ELF-1 (cell line): ENCODE measurements around the gene MRPS23.
A peak's percentile ranks its signal among the peaks of the same experiment; 100 is the strongest.

Source experiments
- DNase-seq: peaks from one replicate; pipeline ENCODE4 v3.0.0-alpha.2; 2016; ENCODE audit warnings: low read depth, low spot score

Gene MRPS23

DNA sequence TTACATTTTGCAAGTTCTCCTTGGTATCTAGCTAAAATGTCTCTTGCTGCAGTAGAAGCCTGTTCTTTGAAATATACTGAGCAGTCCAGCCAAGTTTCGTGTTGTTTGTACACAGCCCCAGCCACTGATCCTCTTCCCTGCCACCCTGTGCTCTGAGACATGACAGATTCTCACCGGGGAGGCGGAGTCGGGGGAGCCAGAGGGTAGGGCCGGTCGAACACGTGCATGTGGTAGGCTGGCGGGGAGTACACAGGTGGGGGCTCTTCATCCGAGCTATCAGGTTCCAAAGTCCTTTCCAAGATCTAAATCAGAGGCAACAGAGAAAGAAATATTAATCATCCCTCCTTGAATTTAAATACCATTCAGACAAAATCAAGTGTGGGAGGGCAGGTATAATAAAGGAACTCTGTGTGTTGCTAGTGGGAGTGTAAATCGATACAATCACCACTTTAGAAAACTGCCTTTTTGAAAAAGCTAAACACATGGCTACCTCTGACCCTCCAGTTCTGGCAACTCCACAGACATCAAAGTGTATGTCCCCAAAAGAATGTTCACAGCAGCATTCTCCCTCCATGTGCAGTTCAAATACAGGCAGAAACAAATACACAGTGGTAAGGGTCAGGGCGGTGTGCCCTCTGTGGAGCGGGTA, 29.7 kb upstream of the MRPS23 start:
- no peak for DNase-seq

DNA sequence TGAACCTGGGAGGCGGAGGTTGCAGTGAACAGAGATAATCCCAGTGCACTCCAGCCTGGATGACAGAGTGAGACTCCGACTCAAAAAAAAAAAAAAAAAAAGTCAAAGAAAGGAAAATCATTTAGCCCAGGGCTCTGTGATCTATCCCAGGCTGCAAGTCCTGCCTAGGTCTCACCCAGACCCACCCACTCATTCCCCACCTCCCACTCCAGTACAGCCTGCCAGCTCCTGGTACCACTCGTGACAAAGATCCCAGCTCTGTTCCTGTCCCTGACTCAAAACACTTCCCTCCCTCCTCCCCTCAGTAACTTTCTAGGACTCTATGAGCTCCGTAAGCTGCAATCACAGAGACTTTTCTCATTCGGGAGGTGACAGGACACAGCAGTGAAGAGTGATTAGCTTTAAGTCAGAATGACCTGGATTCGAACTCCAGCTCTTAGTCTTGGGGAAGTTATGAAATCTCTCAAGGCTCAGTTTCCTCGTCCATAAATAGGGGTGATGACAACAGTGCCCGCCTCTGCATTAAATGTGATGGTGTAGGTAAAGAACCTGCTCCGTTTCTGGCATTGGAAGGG, 28.0 kb upstream of the MRPS23 start:
- no peak for DNase-seq

DNA sequence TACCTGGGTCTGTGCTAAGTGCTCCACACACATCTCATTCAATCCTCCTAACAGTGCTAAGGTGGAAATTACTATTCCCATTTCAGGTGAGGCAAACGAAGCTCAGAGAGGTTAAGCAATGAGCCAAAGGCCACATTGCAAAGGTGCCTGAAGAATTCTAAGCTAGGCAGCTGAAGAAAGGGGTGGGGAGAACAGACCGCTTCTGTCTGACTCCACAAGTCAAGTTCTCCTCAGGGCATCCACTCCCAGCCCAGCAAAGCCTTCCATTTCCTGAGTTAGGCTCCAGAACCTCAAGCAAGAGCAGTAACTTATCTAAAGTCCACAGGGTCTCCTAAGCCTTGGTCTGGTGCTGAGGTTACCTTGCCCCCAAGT, 27.0 kb upstream of the MRPS23 start:
- DNase-seq = peak; percentile 46

DNA sequence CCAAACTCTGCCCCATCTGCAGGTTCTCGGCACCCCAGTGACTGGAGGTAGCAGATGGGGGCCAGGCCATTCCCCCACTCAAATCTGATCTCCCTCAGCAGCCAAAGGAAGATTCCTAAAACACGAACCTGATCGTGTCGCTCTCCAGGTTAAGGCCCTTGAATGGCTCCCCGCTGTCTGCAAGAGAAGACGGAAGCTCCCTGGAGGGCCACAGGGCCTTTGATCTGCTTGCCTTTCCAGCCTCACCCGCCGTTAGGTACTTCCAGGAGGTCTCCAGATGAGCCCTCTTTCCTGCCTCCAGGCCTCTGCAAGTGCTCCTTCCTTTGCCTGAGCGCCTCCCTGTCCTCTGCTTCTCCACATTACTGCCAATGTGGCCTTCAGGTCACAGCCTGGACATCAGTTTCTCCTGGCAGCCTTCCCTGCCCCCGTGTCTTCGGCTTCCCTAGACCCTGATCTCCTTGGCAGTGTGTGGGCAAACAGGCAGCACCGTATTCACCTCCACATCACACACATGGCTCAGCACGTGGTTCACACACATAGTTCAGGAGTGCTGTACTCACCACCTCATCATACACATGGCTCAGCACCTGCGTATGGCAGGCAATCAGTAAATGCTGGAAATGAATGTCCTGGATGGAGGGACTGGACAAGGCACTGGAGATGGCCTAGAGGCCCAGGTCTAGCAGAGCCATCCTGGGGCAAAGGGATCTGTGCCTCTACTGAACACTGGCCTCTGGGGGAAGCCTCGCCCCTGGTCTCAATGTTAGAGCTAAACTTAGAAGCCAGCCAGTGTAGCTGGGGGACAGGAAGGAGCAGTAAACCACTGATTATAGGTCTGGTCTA, 26.4 kb upstream of the MRPS23 start:
- DNase-seq = peak; percentile 65

DNA sequence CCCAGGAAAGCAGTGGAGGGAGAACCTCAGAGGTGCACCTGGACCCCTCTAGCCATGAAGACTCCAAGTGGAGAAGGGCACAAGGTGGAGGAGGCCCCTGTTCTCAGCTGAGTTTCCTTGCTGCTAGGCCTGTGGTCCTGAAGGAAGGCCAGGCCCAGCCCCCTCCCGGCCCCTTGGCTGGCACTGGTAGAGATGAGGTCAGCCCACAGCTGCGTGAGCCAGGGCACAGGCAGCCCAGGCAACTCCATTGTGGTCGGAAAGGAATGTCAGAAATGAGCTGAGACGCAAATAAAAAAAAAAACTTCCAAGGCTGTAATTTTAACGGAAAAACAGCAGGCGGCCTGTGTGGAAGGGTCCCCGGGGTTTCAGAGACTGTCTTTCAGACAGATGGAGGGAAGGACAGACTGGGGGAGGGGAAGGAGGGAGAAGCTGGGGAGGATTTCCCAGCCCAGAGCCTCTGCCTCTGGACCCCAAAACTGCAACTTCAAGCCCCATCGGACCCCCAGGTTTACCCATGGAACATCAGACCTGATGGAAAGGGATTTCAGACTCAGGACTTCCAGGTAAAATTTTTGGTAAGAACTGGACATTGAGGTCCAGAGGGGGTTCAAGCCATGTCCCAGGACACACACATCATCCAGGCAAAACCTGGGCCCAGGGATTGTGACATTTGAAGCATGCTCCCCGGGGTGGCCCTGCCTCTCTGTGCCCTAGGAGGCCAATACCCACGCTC, 25.6 kb upstream of the MRPS23 start:
- peak; percentile 94 for DNase-seq

DNA sequence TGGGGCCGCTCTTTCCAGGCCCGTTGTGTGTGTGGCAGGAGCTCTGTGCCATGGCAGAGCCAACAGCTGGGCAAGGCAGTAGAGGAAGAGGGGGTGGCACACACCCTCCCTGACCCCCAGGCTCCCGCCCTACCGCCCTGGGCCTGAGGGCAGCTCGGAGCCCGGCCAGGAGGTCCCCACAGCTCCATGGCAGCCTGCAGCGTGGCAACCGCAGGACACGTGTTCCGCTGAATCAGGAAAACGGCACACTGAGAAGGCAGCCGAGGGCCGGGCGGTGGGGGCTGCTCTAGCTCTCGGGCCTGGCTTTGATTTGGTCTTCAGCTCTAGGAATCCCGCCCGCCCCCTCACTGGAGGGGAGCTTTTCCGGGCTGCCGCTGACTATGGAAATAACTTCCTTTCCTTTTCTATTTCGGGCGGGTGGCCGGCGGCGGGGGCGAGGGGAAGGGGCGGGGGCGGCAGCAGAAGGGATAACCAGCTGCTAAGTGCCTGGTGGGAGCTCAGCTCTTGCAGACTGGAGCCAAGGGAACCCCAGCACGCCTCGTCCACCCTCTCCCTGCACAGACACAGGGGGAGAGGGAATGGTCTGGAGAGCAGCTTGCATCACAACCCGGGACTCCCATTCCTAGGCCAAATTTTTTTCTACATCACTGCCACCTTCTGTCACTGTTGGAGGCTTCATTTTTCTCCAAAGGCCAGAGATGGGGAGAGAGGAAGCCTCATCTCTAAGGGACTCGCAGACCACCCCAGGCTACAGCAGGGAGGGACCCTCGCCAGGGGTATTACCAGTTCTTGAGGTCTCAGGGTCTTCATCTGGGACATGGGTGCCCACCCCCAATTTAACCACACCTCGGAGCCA, 24.8 kb upstream of the MRPS23 start:
- peak; percentile 90 for DNase-seq

DNA sequence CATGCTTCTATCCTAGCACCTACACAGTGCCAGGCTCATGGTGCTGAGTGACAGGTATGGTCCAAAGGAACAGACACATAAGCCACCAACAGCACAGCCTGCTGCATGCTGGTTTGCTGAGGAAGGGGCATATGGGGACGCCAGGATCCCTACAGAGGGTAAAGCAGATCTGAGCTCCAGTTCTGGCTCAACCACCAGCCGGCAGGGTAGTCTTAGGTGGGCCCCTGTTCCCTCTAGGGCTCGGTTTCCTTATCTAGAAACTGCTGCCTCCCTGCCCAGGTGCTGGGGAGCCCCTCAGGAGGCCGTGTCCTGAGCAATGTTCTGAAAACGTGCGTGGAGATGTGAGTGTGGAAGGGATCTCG, 24.2 kb upstream of the MRPS23 start:
- DNase-seq = no peak

DNA sequence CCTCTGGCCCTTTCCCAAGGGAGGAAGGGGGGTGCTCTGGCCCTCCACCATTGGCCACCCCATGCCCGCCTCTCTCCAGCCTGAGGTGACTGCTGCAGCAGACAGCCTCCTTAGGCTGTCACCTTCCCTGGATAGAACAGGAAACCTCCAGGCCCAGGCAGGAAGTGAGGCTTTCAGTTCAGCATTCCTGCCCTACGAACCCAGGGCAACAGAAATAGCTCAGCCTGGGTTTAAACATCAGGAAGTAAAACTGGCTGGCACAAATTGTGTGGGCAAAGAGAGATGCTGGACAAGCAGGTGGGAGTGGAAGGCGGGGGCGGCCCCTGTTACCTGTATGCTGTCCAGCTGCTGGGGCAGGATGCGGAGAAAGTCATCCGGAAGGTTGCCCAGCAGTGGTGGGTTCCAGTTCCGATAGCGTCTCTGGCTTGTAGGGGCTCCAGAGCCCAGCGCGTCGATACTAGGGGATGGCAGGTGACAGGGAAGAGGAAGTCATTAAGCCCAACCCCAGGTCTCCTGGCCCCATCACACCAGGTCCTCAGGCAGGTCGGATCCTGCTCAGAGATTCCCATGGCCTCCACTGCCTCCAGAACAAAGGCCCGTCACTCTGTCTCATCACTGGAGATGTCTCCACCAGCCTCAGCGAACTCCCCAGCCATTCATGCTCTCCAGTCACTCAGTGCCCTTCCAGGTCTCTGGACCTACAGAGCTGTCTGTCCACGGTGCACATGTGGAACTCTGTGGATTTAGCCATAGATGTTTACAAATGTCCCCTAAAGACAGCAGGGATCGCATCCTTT, 23.6 kb upstream of the MRPS23 start:
- no peak for DNase-seq

DNA sequence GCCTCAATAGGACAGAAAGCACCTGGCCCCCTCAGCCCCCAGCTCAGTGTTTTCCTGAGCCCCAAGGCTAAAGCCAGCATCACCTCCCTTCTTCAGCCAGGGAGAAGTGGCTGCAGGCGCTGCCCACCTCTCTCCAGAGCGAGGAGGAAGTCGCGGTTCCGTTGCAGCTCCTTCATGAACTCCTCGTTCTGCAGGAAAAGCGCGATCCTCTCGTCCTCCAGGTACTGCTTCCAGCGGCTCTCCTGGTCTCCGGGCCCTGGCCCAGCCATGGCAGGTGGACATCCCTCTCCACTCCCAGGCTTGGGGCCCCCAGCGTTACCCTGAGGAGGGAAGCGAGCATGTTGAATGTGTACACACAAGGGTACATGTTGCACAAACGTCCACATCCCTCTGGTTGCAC, 22.7 kb upstream of the MRPS23 start:
- DNase-seq = no peak

DNA sequence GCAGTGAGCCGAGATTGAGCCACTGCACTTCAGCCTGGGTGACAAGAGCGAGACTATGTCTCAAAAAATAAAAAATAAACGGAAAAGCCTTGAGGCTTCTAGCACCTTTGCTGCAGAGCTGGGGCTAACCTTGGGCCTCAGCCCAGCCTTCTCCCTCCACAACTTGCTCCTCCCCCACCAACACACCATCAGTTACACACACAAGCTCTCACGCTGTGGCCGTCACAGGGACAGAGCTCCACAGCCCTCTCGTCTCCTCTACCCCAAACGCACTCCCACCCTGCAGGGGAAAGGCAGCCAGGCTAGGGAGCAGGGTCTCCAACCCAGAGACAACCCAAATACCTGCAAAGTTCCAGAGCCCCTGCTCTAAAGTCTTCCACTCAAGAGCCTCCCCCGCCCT, 22.0 kb upstream of the MRPS23 start:
- peak; percentile 14 for DNase-seq

DNA sequence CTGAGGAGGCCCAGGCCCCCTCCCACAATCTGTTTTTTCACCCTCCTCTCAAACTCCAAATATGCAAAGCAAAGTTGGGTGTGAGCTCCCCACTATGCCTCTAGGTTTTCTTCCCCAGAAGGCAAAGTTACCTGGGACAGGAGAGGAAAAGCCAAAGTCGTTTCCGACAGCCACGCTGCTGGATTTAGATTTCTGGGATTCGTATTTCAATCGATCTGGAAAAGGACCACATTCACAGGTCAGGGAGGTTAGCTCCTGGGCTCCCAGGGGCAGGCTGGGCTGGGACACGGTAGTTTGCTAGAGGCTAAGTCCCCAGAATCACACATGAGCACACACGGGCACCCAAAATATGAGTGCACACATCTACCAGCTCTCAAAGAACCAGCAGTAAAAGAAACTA, 21.3 kb upstream of the MRPS23 start:
- no peak for DNase-seq

DNA sequence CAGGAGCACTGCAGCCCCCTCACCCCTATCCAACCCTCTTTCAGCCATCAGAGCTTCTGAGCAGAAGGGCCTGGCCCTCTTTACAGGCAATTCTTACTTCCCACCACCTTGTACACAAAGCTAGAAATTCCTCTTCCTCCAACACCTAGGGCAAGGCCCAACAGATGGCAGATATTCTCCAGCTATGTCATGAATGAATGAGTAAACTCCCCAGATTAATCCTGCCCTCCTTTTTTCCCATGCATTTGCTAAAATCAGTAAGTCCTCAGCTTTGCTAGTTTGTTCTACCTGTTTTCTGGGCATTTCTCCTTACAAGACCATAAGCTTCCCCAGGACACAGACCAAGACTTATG, 20.4 kb upstream of the MRPS23 start:
- no peak for DNase-seq

DNA sequence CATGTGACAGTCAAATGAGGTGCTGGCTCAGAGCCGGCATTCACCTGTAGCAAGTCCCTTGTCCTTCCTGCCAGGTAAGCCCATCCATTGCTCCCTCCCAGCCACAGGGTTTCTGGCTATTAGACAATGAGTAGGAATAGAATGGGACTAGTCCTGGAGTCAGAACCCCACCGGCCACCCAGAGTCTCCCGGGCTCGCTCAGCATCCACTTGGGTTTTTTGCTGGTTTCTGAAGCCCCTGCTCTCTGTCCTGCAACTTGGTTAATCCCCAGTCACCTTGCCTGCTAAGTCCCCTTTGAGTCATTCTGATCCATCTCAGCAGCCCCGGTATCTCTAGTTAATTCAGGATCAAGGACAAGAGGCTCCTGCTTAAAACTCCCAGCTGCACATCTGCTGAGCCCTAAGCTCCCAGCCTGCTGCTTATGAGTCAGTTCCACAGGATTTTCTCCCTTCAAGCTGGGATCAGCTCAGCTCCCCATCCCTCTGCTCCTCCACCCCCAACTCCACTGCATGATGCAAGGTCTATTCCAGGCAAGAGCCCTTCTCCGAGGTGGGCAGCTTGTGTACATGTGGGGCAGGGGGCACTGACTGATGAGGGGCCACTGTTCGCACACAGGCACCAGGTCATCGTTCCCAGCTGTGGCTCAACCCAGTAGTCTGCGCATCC, 19.9 kb upstream of the MRPS23 start:
- peak; percentile 51 for DNase-seq

DNA sequence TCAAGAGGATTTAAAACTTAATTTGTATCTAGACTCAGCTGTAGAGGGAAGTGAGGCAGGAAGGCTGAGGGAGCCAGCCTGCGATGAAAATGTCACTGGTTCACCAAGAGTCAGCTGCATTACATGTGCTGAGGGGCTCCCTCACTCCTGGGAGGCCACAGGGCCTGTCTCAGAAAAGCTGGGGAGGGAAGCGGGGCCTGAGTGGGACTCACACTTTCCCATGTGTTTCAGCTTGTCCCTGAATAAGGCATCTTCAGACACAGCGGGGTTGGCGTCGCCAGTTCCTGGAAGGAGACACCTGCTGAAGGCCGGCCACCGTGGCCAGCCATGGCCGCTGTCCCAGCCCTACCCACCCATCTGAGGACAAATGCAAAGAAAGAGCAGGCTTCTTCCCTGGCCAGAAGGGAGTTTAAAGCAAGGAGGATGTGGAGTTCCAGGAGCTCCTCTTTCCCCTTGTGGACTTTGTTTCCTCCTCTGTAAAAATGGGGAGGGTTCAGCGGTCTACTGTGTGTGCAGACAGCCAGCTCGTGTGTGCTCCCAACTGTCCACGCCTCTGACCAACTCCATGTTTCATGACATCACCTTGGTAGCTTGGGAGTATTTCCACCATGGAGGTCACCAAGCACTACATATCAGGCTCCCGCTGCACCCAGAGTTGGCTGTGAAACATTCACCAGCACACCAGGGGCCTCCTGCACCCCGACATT, 19.2 kb upstream of the MRPS23 start:
- DNase-seq = no peak

DNA sequence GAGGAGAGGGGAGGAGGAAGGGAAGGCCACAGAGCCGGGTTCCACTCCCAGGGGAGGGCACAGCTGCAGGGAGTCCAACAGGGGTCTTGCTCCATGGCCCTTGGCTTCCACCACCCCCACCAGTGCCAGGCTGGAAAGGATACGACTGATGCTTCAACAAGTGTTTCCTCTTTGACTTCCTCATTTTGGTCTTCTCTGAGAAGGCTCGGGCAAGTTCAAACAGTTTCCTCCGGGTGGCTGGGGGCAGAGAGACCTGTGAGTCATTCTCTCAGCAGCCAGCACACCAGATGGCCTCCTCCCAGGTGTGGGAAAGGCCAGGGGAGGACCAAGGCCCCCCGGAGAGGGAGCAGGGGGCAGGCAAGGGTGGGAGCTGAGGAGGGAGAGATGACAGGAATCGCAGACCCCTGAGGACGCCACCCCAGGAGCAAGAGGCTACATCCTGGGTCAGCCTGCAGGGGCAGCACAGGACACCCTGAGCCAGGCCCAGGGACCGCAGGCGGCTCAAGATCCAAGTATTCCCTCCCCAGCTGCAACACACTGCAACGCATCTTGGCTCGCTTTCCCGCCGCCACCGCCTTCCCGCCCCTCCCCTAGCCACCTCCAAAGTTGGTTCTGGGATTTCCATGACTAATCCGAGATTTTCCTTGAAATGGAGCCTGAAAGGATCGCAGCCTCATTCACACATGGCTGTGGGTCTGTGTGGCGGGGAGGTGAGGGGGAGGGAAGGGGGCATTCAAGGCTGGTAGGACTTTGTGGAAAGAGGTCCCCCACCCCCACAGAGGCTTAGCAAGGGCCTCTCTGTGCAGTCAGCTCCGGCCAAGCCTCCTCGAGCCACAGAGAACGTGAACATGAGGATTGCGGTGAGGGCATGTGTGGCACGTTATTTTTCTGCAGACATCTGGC, 18.4 kb upstream of the MRPS23 start:
- DNase-seq = peak; percentile 88

DNA sequence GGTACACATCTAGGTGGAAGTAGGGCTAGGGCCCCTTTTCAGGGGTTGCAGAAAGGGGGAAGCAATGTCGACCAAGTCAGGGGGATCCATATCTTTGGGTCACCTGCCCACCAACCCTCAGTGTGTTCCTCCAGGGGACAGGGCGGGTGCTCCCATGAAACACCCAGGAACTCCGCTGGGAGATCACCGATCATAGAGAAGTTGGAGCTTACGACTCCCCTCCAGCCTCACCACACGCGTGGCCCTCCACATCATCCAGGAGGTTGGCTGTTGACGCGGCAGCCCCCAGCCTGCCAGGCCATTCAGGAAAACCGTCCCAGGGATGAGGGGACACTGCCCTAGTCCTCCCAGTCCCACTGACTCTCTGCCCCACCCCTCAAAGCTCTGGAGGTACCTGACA, 17.3 kb upstream of the MRPS23 start:
- no peak for DNase-seq

DNA sequence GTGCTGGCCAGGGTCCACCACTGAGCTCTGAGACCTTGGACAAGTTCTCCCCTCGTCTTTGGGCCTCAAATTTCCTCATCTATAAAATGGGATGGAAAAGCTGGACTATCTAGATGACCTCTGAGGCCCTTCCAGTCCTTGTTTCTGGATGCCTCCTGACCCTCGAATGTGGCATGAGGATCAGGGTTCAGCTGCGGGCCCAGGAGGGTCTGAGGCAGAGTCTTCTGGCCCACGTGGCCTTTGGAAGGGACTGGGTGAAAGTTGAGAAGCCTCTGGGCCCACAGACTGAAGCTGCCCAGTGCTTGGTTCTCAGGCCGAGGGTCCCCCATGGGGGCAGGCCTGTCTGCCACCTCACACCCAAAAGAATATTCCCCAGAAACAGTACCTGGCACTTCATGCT, 16.9 kb upstream of the MRPS23 start:
- no peak for DNase-seq

DNA sequence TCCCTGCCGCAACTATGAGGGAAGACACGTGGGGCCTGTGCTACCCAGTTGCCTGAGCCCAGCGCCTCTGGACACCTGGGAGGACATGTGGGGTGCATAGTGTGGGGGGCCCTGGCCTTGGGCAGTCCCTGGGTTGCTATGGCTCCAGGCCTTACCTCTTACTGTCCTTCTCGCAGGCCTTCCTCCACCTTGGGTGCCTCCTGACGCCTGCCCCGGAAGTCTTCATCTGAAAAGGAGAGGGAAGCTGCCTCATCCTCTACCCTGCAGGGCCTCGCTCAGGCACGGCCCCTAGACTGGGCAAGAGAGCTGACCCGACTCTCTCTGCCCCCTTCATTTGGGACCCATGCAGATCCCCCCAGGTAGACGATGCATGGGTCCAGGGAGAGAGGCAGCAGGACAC, 16.5 kb upstream of the MRPS23 start:
- DNase-seq = no peak

DNA sequence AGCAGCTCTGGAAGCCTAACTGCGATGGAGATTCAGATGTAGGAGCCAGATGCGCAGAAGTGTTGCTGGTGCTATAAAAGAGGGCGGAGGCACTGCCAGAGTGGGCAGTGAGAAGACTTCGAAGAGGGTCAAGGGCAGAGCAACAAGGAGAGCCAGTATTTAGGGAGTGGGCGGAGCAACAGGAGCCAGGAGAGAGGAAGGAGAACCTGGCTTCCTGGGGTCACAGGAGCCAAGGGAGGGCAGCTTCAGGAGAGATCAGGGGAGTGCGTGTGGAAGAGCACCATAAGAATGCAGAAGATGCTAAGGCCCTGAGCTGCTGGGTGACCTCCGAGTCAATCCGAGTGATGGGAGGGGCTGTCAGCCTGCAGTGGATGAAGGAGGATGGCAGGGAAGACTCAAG, 14.4 kb upstream of the MRPS23 start:
- no peak for DNase-seq
